OCI-LY7 (cell line): Measurements from ENCODE around the gene PTPRF.

Experiments used
- EZH2phosphoT487 ChIP-seq: fragments of 200-600 bp; sonication (generic); IDR thresholded peaks from 2 replicates; pipeline ENCODE4 v1.6.1; 2018; ENCODE audit warnings: low read depth, borderline replicate concordance, mild to moderate bottlenecking, mixed run types, antibody characterized with exemption, low read length, moderate library complexity, mixed read lengths
- TF ChIP-seq, protein P1 (sequence below): fragments of 200-600 bp; sonication (generic); conservative IDR thresholded peaks from 2 replicates; pipeline ENCODE4 v1.5.1; 2014; ENCODE audit warnings: mild to moderate bottlenecking, antibody characterized with exemption, low read length, moderate library complexity, mixed read lengths

GRCh38 chr1:43488165-43488564 lies 42.5 kb upstream of the PTPRF start:
- TF ChIP-seq, protein P1, sequence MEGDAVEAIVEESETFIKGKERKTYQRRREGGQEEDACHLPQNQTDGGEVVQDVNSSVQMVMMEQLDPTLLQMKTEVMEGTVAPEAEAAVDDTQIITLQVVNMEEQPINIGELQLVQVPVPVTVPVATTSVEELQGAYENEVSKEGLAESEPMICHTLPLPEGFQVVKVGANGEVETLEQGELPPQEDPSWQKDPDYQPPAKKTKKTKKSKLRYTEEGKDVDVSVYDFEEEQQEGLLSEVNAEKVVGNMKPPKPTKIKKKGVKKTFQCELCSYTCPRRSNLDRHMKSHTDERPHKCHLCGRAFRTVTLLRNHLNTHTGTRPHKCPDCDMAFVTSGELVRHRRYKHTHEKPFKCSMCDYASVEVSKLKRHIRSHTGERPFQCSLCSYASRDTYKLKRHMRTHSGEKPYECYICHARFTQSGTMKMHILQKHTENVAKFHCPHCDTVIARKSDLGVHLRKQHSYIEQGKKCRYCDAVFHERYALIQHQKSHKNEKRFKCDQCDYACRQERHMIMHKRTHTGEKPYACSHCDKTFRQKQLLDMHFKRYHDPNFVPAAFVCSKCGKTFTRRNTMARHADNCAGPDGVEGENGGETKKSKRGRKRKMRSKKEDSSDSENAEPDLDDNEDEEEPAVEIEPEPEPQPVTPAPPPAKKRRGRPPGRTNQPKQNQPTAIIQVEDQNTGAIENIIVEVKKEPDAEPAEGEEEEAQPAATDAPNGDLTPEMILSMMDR, result no peak
- TF ChIP-seq EZH2phosphoT487, result no peak
